Measurements from ENCODE around the gene MICAL3.
A peak's percentile ranks its signal among the peaks of the same experiment; 100 is the strongest.
"Not testable (repeated sequence)": the region's sequence is repeated elsewhere in the genome, so short reads cannot be mapped to it uniquely, and the experiment has no call there.

The MICAL3 gene

GRCh38 chr22:18028817-18029527, 4.6 kb upstream of the MICAL3 start:
- no peak for DNase-seq

- DNase-seq: not testable (repeated sequence)
Observed at GRCh38 chr22:18025898-18026297, 1.5 kb upstream of the MICAL3 start.

- DNase-seq: no peak
Observed at GRCh38 chr22:18024956-18025720, 777 bp upstream of the MICAL3 start.

GRCh38 chr22:18023509-18024275, 669 bp downstream of the MICAL3 start:
- peak; percentile 59 for DNase-seq

DNA sequence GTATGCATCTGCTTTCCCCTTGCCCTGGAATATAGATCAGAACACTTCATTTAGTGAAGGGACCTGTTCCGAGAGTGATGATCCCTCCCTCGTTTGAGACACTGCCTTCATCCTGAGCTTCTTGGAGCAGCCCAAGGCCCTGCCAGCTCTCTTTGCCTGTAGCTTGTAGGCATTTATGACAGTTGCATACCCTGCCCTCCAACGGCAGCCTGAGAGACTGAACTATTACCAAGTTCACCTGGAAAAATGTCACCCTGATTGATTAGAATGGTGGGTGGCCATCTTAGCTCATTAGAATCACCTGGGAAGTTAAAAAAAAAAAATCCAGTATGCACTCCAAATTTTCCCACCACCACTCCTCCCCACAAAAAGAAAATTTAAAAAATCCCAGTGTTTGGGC, 1.5 kb downstream of the MICAL3 start:
- DNase-seq: no peak

DNA sequence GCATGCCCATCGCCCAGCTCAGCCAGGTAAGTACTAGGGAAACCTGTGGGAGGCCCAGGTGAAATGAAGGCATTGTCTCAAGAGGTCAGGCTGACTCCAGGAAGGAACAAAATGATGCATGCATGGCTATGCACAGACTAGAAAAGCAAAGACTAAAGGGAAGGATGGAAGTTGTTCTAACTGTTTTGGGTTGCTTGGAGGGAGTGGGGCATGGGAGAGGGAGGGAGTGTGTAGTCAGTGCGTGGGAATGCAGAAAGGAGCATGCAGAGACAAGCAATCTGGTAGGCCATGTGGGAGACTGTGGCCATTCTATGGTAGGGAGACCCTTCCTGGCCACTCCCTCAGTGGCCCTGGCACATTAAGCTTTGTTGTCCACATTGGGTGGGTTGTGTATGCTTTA, 2.9 kb downstream of the MICAL3 start:
- DNase-seq: no peak

- not testable (repeated sequence) for DNase-seq
Observed at GRCh38 chr22:18020743-18021142, 3.6 kb downstream of the MICAL3 start.

DNA sequence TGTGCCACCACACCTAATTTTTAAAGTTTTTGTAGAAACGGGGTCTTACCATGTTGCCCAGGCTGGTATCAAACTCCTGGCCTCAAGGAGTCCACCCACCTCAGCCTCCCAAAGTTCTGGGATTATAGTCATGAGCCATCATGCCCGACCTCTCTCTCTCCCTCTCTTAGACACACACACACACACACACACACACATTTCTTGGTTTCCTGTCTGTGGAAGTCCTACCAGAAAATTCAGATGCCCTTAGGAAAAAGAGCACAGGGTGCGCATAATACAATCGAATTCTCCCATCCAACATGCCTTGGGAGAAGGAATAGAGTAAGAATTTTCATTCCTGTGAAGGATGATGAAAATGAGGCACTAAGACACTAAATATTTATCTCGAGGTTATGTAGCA, 10.4 kb downstream of the MICAL3 start:
- no peak for DNase-seq

DNA sequence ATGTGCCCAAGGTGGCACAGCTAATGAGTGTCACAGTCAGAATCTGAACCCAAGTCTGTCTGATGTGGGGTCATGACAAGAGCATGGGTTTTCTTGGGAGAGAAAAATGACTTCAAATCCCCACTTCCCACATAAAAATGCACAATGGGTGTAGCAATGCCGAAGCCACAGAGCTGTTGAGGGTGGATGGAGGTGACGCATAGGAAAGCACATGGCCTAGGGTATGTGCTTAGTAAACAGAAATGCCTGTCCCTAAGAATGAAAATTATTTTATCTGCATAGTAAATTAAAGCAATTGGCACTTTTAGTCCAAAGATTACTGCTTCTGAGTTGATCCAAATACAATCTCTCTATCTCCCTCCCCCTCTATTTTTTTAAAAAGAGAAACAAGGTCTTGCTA, 10.9 kb downstream of the MICAL3 start:
- no peak for DNase-seq

- no peak for DNase-seq
Observed at GRCh38 chr22:18012531-18012930, 11.8 kb downstream of the MICAL3 start.

DNA sequence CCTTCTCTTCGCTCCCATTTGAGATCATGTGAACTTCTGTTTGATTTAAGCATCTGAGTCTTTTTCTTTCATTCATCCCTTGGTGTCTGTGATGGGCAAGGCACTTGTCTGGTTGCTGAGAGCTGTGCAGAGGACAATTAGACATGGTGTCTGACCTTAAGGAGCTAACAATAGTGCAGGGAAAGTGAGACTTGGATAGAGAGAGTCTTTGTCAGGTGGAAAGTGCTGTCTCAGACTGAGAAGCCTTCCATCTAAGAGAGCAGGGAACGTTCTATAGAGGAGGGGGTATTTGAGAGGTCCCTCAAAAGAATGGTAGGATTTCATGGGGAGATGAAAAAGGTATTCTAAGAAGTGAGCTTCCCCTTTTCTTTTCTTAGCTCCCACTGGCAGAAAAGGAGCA, 14.1 kb downstream of the MICAL3 start:
- DNase-seq: no peak

GRCh38 chr22:18008136-18008535, 16.2 kb downstream of the MICAL3 start:
- no peak for DNase-seq

DNA sequence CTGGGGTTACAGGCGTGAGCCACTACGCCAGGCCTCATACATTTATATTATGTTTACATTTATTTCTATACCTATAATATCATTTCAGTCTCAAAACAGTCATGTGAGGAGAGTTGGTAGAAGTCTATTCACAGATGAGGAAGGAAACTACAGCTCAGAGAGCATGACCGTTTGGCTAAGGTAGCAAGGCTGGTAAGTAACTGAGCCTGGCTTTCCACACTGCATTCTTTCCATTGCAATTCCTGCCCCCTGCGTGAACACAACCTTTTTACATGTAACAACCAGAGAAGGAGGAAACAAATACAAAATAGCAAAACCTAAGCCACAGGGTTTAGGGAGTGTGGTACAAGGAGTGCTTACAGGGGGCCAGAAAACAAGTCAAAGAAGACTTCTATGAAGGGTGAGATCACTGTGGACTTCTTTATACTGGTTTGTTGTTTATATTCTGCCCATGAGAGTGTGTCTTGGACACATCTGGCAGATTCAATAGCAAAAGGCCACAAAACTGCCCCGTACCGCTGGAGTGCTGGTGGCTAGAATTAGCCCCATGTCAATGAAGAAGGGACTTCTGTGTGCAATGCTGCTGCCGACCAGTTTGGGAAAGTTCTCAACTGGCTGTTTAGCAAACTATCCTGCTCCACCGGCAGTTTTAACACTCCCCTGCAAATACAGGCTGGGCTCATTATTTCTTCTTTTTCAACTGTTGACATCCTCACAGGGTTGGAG, 19.0 kb downstream of the MICAL3 start:
- no peak for DNase-seq

DNA sequence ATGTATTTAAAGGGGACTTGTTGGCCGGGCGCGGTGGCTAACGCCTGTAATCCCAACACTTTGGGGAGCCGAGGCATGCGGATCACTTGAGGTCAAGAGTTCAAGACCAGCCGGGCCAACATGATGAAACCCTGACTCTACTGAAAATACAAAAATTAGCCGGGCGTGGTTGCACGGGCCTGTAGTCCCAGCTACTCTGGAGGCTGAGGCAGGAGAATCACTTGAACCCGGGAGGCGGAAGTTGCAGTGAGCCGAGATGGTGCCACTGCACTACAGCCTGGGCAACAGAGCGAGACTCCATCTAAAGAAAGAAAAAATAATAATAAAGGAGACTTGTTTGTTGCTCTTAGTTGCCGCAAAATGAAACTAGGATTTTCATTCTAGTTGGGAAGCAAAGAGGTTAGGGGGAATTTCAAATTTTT, 22.5 kb downstream of the MICAL3 start:
- not testable (repeated sequence) for DNase-seq

DNA sequence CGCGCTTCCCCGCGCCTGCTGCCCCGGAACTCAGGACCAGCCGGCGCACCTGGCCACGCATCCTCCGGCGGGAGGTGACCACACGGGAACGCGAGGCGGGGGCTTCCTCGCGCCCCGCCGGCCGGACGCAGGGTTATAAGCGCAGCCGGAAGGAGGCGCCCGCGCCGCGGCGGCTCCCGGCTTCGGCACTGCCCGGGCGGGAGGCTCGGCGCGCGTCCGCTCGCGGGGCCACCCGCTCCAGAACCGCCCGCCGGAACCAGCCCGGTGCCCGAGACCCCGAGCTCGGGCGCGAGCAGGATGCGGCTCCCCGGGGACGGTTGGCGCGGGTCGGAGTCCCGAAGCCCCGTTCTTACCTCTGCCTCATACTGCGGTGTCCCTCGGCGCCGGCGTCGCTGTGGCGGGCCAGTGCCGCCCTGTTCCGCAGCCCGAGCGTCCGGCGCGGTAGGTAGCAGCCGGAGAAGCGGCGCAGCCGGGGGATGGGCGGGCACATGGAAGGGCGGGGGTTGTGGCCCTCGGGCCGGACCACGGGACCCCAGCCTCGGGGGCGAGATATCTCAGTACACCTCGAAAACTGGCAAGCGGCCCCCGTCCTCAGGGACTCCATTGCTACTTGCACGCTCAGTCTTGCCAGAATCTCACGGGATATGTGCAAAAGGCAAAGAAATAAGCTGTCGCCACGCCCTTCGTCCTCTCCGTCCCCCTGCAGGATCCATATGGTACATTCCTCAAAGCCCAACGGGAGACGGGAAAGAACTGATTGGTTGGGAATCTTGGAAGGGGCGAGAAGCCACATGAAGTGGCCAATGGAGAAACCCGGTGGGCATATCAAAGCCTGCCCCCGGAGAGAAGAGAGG, 23.1 kb downstream of the MICAL3 start:
- peak; percentile 96 for DNase-seq

DNA sequence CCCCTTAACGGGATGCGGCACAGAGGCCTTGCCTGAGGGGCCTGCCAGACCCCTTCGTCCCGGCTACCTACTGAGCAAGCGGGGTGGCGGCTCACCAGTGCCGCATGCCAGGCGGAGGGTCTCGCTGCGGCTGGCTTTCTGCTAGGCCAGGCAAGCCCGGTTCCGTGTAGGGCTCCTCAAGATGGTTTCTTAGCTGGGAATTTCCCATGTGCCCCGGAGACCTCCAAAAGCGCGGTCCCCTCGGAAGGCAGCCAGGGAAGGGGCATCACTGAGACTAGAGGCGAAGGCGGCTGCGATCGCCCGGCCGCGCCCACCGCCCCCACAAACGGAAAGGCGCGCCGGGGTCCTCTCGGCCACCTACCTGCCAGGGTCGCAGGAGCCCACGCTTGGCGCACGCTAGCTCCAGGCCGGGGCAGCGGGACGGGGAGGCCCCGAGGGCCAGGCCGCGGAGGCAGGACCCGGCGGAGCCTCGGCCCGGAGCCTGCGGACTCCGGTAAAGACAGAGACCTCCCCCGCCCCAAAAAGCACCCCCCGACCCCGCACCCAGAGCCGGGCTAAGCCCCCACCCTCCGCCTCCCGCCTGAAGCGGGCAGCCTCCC, 23.8 kb downstream of the MICAL3 start:
- DNase-seq: no peak

DNA sequence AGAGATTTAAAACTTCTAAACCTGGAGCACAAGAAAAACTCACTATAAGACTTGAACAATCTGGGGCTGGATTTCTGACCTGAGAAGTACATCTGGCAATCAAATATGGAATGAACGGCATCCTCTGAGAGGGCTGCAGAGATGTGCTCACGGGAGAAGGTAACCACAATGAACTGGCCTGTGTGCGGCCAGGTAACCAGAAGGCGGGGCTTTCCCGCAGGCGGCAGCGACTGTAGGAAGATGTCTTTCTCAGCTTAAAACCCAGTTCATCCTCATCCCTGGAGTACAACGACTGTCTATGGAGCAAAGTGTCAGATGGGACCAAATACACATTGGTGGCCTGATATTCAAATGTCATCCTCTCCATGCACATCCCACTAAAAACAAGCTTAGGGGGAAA, 24.5 kb downstream of the MICAL3 start:
- DNase-seq: no peak

- no peak for DNase-seq
Observed at GRCh38 chr22:17998913-17999312, 25.4 kb downstream of the MICAL3 start.

GRCh38 chr22:17997456-17997855, 26.9 kb downstream of the MICAL3 start:
- no peak for DNase-seq

- not testable (repeated sequence) for DNase-seq
Observed at GRCh38 chr22:17995256-17995655, 29.1 kb downstream of the MICAL3 start.

DNA sequence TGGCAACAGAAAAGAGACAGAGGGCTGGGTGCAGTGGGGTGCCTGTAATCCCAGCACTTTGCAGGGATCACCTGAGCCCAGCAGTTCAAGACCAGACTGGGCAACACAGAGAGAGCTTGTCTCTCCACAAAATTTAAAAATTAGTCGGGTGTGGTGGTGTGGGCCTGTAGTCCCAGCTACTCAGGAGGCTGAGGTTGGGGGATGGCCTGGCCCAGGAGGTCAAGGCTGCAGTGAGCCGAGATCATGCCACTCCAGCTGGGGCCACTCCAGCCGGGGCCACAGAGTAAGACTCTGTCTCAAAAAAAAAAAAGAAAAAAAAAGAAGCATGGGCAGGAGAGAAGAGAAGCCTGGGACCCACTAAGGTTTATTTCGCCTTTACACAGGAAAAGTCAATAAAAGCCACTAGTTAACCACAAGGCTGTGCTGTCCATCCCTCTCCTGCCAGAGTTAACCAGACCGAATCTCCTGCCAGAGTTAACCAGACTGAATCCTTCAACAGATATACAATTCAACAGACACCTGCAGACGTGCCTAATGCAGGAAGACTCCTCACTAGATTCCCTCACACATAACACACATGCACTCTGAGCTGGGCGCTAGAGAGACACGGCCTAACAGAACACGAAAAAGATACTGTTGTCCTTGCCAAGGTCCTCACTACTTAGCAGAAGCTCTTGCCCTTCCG, 29.8 kb downstream of the MICAL3 start:
- DNase-seq: no peak
